Measurements from ENCODE around the gene TNRC6B.

TNRC6B gene

GRCh38 chr22:40234658-40235057 lies 56.9 kb downstream of the TNRC6B start:
- Histone ChIP-seq H3K4me1 (ENCODE audit: control insufficient read depth in 1 of 2, insufficient read depth in 2 of 2, low read length in 2 of 2) (peaks cover 0 to 24% of the 10 kb centered on the region in 2 donors), H3K36me3 (ENCODE audit: control insufficient read depth in 1 of 2, insufficient read depth in 2 of 2, low read length in 2 of 2) (peaks cover 5 to 9% of the 10 kb centered on the region in 2 donors), H3K9me3 (ENCODE audit: control insufficient read depth in 1 of 2, low read length in 2 of 2) (no peaks in the 10 kb centered on the region), H3K4me3 (ENCODE audit: low read depth in 1 of 2, low read length in 2 of 2) (no peak overlapping the region), H3K27me3 (ENCODE audit: low read depth, low read length) (no peaks in the 10 kb centered on the region), H3K27ac (ENCODE audit: low read length) (no peak overlapping the region)

- Histone ChIP-seq H3K27me3 (ENCODE audit: low read depth, low read length) (no peaks in the 10 kb centered on the region), H3K27ac (ENCODE audit: low read length) (no peak overlapping the region), H3K36me3 (ENCODE audit: control insufficient read depth in 1 of 2, insufficient read depth in 2 of 2, low read length in 2 of 2) (peaks cover 5 to 9% of the 10 kb centered on the region in 2 donors), H3K4me3 (ENCODE audit: low read depth in 1 of 2, low read length in 2 of 2) (no peak overlapping the region), H3K9me3 (ENCODE audit: control insufficient read depth in 1 of 2, low read length in 2 of 2) (no peaks in the 10 kb centered on the region), H3K4me1 (ENCODE audit: control insufficient read depth in 1 of 2, insufficient read depth in 2 of 2, low read length in 2 of 2) (peaks cover 0 to 24% of the 10 kb centered on the region in 2 donors)
These were observed 57.6 kb downstream of the TNRC6B start for GRCh38 chr22:40235308-40235707.

GRCh38 chr22:40236131-40236665 lies 58.5 kb downstream of the TNRC6B start:
- no peak overlapping the region for H3K4me3 ChIP-seq (ENCODE audit: low read depth in 1 of 2, low read length in 2 of 2)
- peaks cover 0 to 24% of the 10 kb centered on the region in 2 donors for H3K4me1 ChIP-seq (ENCODE audit: control insufficient read depth in 1 of 2, insufficient read depth in 2 of 2, low read length in 2 of 2)
- no peak overlapping the region for H3K27ac ChIP-seq (ENCODE audit: low read length)
- H3K27me3 ChIP-seq (ENCODE audit: low read depth, low read length), result no peaks in the 10 kb centered on the region
- H3K36me3 ChIP-seq (ENCODE audit: control insufficient read depth in 1 of 2, insufficient read depth in 2 of 2, low read length in 2 of 2), result peaks cover 5 to 9% of the 10 kb centered on the region in 2 donors
- no peaks in the 10 kb centered on the region for H3K9me3 ChIP-seq (ENCODE audit: control insufficient read depth in 1 of 2, low read length in 2 of 2)

GRCh38 chr22:40237241-40237640 lies 59.5 kb downstream of the TNRC6B start:
- H3K4me3 ChIP-seq (ENCODE audit: low read depth in 1 of 2, low read length in 2 of 2), result no peak overlapping the region
- H3K4me1 ChIP-seq (ENCODE audit: control insufficient read depth in 1 of 2, insufficient read depth in 2 of 2, low read length in 2 of 2), result peaks cover 0 to 24% of the 10 kb centered on the region in 2 donors
- no peaks in the 10 kb centered on the region for H3K9me3 ChIP-seq (ENCODE audit: control insufficient read depth in 1 of 2, low read length in 2 of 2)
- no peaks in the 10 kb centered on the region for H3K27me3 ChIP-seq (ENCODE audit: low read depth, low read length)
- H3K27ac ChIP-seq (ENCODE audit: low read length), result no peak overlapping the region
- H3K36me3 ChIP-seq (ENCODE audit: control insufficient read depth in 1 of 2, insufficient read depth in 2 of 2, low read length in 2 of 2), result peaks cover 0 to 6% of the 10 kb centered on the region in 2 donors

GRCh38 chr22:40237788-40238424 lies 60.2 kb downstream of the TNRC6B start:
- no peaks in the 10 kb centered on the region for H3K27me3 ChIP-seq (ENCODE audit: low read depth, low read length)
- no peaks in the 10 kb centered on the region for H3K9me3 ChIP-seq (ENCODE audit: control insufficient read depth in 1 of 2, low read length in 2 of 2)
- H3K4me3 ChIP-seq (ENCODE audit: low read depth in 1 of 2, low read length in 2 of 2), result no peak overlapping the region
- peaks cover 0 to 5% of the 10 kb centered on the region in 2 donors for H3K36me3 ChIP-seq (ENCODE audit: control insufficient read depth in 1 of 2, insufficient read depth in 2 of 2, low read length in 2 of 2)
- peaks cover 0 to 24% of the 10 kb centered on the region in 2 donors for H3K4me1 ChIP-seq (ENCODE audit: control insufficient read depth in 1 of 2, insufficient read depth in 2 of 2, low read length in 2 of 2)
- no peak overlapping the region for H3K27ac ChIP-seq (ENCODE audit: low read length)

- H3K27ac ChIP-seq (ENCODE audit: low read length), result no peak overlapping the region
- no peaks in the 10 kb centered on the region for H3K27me3 ChIP-seq (ENCODE audit: low read depth, low read length)
These were observed 61.0 kb downstream of the TNRC6B start for GRCh38 chr22:40238425-40239344.

GRCh38 chr22:40239345-40239683 lies 61.6 kb downstream of the TNRC6B start:
- H3K27ac ChIP-seq (ENCODE audit: low read length), result no peak overlapping the region
- H3K4me1 ChIP-seq (ENCODE audit: control insufficient read depth in 1 of 2, insufficient read depth in 2 of 2, low read length in 2 of 2), result peaks cover 0 to 24% of the 10 kb centered on the region in 2 donors
- no peaks in the 10 kb centered on the region for H3K27me3 ChIP-seq (ENCODE audit: low read depth, low read length)
- no peaks in the 10 kb centered on the region for H3K9me3 ChIP-seq (ENCODE audit: control insufficient read depth in 1 of 2, low read length in 2 of 2)
- H3K4me3 ChIP-seq (ENCODE audit: low read depth in 1 of 2, low read length in 2 of 2), result no peak overlapping the region
- peaks cover 0 to 5% of the 10 kb centered on the region in 2 donors for H3K36me3 ChIP-seq (ENCODE audit: control insufficient read depth in 1 of 2, insufficient read depth in 2 of 2, low read length in 2 of 2)

More at GRCh38 chr22:40238425-40239344, 61.0 kb downstream of the TNRC6B start:
- peaks cover 0 to 24% of the 10 kb centered on the region in 2 donors for H3K4me1 ChIP-seq (ENCODE audit: control insufficient read depth in 1 of 2, insufficient read depth in 2 of 2, low read length in 2 of 2)
- H3K9me3 ChIP-seq (ENCODE audit: control insufficient read depth in 1 of 2, low read length in 2 of 2), result no peaks in the 10 kb centered on the region
- peaks cover 0 to 5% of the 10 kb centered on the region in 2 donors for H3K36me3 ChIP-seq (ENCODE audit: control insufficient read depth in 1 of 2, insufficient read depth in 2 of 2, low read length in 2 of 2)
- no peak overlapping the region for H3K4me3 ChIP-seq (ENCODE audit: low read depth in 1 of 2, low read length in 2 of 2)

- Histone ChIP-seq H3K9me3 (ENCODE audit: control insufficient read depth in 1 of 2, low read length in 2 of 2) (no peaks in the 10 kb centered on the region), H3K4me1 (ENCODE audit: control insufficient read depth in 1 of 2, insufficient read depth in 2 of 2, low read length in 2 of 2) (peaks cover 0 to 24% of the 10 kb centered on the region in 2 donors), H3K36me3 (ENCODE audit: control insufficient read depth in 1 of 2, insufficient read depth in 2 of 2, low read length in 2 of 2) (peaks cover 0 to 5% of the 10 kb centered on the region in 2 donors), H3K27ac (ENCODE audit: low read length) (no peak overlapping the region), H3K4me3 (ENCODE audit: low read depth in 1 of 2, low read length in 2 of 2) (no peak overlapping the region), H3K27me3 (ENCODE audit: low read depth, low read length) (no peaks in the 10 kb centered on the region)
These were observed 62.4 kb downstream of the TNRC6B start for GRCh38 chr22:40240160-40240559.

- no peak overlapping the region for H3K27ac ChIP-seq (ENCODE audit: low read length)
- H3K4me1 ChIP-seq (ENCODE audit: control insufficient read depth in 1 of 2, insufficient read depth in 2 of 2, low read length in 2 of 2), result peaks cover 0 to 24% of the 10 kb centered on the region in 2 donors
- peaks cover 0 to 5% of the 10 kb centered on the region in 2 donors for H3K36me3 ChIP-seq (ENCODE audit: control insufficient read depth in 1 of 2, insufficient read depth in 2 of 2, low read length in 2 of 2)
- no peaks in the 10 kb centered on the region for H3K9me3 ChIP-seq (ENCODE audit: control insufficient read depth in 1 of 2, low read length in 2 of 2)
- H3K4me3 ChIP-seq (ENCODE audit: low read depth in 1 of 2, low read length in 2 of 2), result no peak overlapping the region
- H3K27me3 ChIP-seq (ENCODE audit: low read depth, low read length), result no peaks in the 10 kb centered on the region
These were observed 63.0 kb downstream of the TNRC6B start for GRCh38 chr22:40240686-40241085.

- Histone ChIP-seq H3K4me1 (ENCODE audit: control insufficient read depth in 1 of 2, insufficient read depth in 2 of 2, low read length in 2 of 2) (peaks cover 0 to 19% of the 10 kb centered on the region in 2 donors), H3K27me3 (ENCODE audit: low read depth, low read length) (no peaks in the 10 kb centered on the region), H3K27ac (ENCODE audit: low read length) (no peak overlapping the region), H3K36me3 (ENCODE audit: control insufficient read depth in 1 of 2, insufficient read depth in 2 of 2, low read length in 2 of 2) (peaks cover 0 to 5% of the 10 kb centered on the region in 2 donors), H3K9me3 (ENCODE audit: control insufficient read depth in 1 of 2, low read length in 2 of 2) (no peaks in the 10 kb centered on the region), H3K4me3 (ENCODE audit: low read depth in 1 of 2, low read length in 2 of 2) (no peak overlapping the region)
These were observed 63.6 kb downstream of the TNRC6B start for GRCh38 chr22:40241200-40241763.

GRCh38 chr22:40243891-40244290 lies 66.2 kb downstream of the TNRC6B start:
- Histone ChIP-seq H3K27ac (ENCODE audit: low read length) (no peak overlapping the region), H3K36me3 (ENCODE audit: control insufficient read depth in 1 of 2, insufficient read depth in 2 of 2, low read length in 2 of 2) (peaks cover 6 to 8% of the 10 kb centered on the region in 2 donors), H3K4me1 (ENCODE audit: control insufficient read depth in 1 of 2, insufficient read depth in 2 of 2, low read length in 2 of 2) (peaks cover 0 to 8% of the 10 kb centered on the region in 2 donors), H3K9me3 (ENCODE audit: control insufficient read depth in 1 of 2, low read length in 2 of 2) (no peaks in the 10 kb centered on the region), H3K4me3 (ENCODE audit: low read depth in 1 of 2, low read length in 2 of 2) (no peak overlapping the region), H3K27me3 (ENCODE audit: low read depth, low read length) (no peaks in the 10 kb centered on the region)
